Measurements from ENCODE around the gene GALNT18. TPM values are rescaled to one million over a fixed set of nuclear protein-coding genes. Genes with fewer than 3 reads are reported as not detected.

Gene GALNT18
- total and polyA plus RNA-seq, 2 donors (not counting 3 experiments of a cell fraction or from before 2014, with no cell fraction given): 0.17 to 0.18 TPM

DNA sequence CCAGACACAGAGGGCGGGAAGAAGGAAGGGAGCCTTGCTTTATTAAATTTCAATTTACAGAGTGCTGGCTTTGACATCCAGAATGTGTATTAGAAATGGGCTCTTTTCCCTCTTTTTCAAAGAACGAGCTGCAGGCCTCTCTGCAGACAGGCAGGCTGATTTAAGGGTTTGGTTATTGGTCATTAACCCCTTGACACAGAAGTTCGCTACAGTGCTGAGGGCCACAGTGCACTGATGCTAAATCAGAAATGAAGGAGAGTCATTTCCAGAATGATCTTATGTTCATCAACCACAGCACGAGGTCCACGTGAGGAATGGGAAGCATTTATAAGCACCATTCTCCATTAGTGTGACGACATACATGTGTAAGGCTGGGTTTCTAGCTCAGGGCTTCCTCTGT lies 320.6 kb downstream of the GALNT18 start:
- BruUV-seq (replicated peaks): no TSS peak
- CTCF ChIA-PET: no interaction called here
- Histone ChIP-seq H3K9me1 (replicated peaks; ENCODE audit: control insufficient read depth, extremely low read depth, insufficient read depth, low read length) (no peaks in the 10 kb centered on the region), H3K27me3 (ENCODE audit: control insufficient read depth in 2 of 2, insufficient read depth in 2 of 2, low read length in 2 of 2) (no peaks in the 10 kb centered on the region), H4K20me1 (replicated peaks; ENCODE audit: control insufficient read depth, extremely low read depth, insufficient read depth, low read length) (no peaks in the 10 kb centered on the region), H3K9me3 (replicated peaks; ENCODE audit: control insufficient read depth, insufficient read depth, low read length) (no peaks in the 10 kb centered on the region), H3K27ac (ENCODE audit: insufficient read depth, low read depth, low read length) (no peak overlapping the region), H3K4me3 (replicated peaks in 1 of 3; ENCODE audit: insufficient read depth in 1 of 3, low read depth in 1 of 3, low read length in 3 of 3) (no peak overlapping the region), H3K36me3 (ENCODE audit: control insufficient read depth in 2 of 2, extremely low read depth in 1 of 2, insufficient read depth in 2 of 2, low read length in 2 of 2) (no peaks in the 10 kb centered on the region), H3K4me2 (ENCODE audit: insufficient read depth, low read length) (no peak overlapping the region), H3K79me2 (ENCODE audit: control insufficient read depth, insufficient read depth, low read length) (no peaks in the 10 kb centered on the region), H2AFZ (ENCODE audit: low read depth, low read length) (no peak overlapping the region), H3K9ac (replicated peaks; ENCODE audit: extremely low read depth, insufficient read depth, low read length) (no peak overlapping the region), H3K4me1 (ENCODE audit: control insufficient read depth, extremely low read depth, insufficient read depth, low read length) (no peaks in the 10 kb centered on the region)
- dilution Hi-C loops (cut with MboI; ENCODE audit: extremely low pct_ligation_motif_present, low sequenced_read_pairs): no loop called here
- no peak for TF ChIP-seq FOS (IDR thresholded peaks at IDR 0.05; ENCODE audit: borderline replicate concordance, insufficient read depth, low read length)
- TF ChIP-seq, protein P1, sequence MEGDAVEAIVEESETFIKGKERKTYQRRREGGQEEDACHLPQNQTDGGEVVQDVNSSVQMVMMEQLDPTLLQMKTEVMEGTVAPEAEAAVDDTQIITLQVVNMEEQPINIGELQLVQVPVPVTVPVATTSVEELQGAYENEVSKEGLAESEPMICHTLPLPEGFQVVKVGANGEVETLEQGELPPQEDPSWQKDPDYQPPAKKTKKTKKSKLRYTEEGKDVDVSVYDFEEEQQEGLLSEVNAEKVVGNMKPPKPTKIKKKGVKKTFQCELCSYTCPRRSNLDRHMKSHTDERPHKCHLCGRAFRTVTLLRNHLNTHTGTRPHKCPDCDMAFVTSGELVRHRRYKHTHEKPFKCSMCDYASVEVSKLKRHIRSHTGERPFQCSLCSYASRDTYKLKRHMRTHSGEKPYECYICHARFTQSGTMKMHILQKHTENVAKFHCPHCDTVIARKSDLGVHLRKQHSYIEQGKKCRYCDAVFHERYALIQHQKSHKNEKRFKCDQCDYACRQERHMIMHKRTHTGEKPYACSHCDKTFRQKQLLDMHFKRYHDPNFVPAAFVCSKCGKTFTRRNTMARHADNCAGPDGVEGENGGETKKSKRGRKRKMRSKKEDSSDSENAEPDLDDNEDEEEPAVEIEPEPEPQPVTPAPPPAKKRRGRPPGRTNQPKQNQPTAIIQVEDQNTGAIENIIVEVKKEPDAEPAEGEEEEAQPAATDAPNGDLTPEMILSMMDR (IDR thresholded peaks at IDR 0.05; ENCODE audit: extremely low read depth in 1 of 2, insufficient read depth in 1 of 2, low read depth in 1 of 2, low read length in 2 of 2): no peak
- TF ChIP-seq GATA2 (IDR thresholded peaks at IDR 0.05; ENCODE audit: insufficient read depth, insufficient read length, low read depth, low read length): no peak
- no peak for TF ChIP-seq POLR2A (IDR thresholded peaks at IDR 0.05; ENCODE audit: low read depth, low read length)
- intact Hi-C loops (cut with micrococcal nuclease): no loop called here
- POLR2A ChIA-PET: no interaction called here
- no peak for DNase-seq (ENCODE audit: low read depth, low spot score)
- FAIRE-seq: no peak

DNA sequence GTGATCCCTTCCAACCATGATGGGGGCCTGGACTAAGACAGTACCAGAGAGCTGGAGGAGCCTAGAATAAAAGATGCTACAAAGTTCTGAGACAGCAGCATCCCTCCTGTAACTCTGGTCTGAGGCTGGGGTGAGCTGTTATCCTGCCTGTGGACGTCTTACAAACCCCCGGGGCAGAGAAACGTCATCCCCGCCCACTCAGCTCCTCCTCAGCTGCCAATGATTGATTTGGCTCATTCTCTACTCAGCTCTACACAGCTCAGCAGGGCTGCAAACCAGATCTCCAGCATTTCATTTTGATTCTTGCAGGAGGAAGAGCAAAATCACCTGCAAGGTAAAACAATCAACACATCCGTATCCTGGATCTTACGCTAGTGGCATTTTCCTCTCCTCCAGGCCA lies 324.2 kb downstream of the GALNT18 start:
- Histone ChIP-seq H3K9me3 (replicated peaks; ENCODE audit: control insufficient read depth, insufficient read depth, low read length) (no peaks in the 10 kb centered on the region), H3K4me3 (replicated peaks in 1 of 3; ENCODE audit: insufficient read depth in 1 of 3, low read depth in 1 of 3, low read length in 3 of 3) (no peak overlapping the region), H3K27ac (ENCODE audit: insufficient read depth, low read depth, low read length) (no peak overlapping the region), H3K79me2 (ENCODE audit: control insufficient read depth, insufficient read depth, low read length) (no peaks in the 10 kb centered on the region), H4K20me1 (replicated peaks; ENCODE audit: control insufficient read depth, extremely low read depth, insufficient read depth, low read length) (no peaks in the 10 kb centered on the region), H3K4me2 (ENCODE audit: insufficient read depth, low read length) (no peak overlapping the region), H2AFZ (ENCODE audit: low read depth, low read length) (no peak overlapping the region), H3K36me3 (ENCODE audit: control insufficient read depth in 2 of 2, extremely low read depth in 1 of 2, insufficient read depth in 2 of 2, low read length in 2 of 2) (no peaks in the 10 kb centered on the region), H3K27me3 (ENCODE audit: control insufficient read depth in 2 of 2, insufficient read depth in 2 of 2, low read length in 2 of 2) (no peaks in the 10 kb centered on the region), H3K4me1 (ENCODE audit: control insufficient read depth, extremely low read depth, insufficient read depth, low read length) (no peaks in the 10 kb centered on the region), H3K9me1 (replicated peaks; ENCODE audit: control insufficient read depth, extremely low read depth, insufficient read depth, low read length) (no peaks in the 10 kb centered on the region), H3K9ac (replicated peaks; ENCODE audit: extremely low read depth, insufficient read depth, low read length) (no peak overlapping the region)
- no peak for DNase-seq (ENCODE audit: low read depth, low spot score)
- no TSS peak for BruUV-seq (replicated peaks)
- CTCF ChIA-PET: no interaction called here
- FAIRE-seq: no peak
- TF ChIP-seq FOS (IDR thresholded peaks at IDR 0.05; ENCODE audit: borderline replicate concordance, insufficient read depth, low read length): no peak
- TF ChIP-seq, protein P1 (IDR thresholded peaks at IDR 0.05; ENCODE audit: extremely low read depth in 1 of 2, insufficient read depth in 1 of 2, low read depth in 1 of 2, low read length in 2 of 2): no peak
- TF ChIP-seq POLR2AphosphoS5 (IDR thresholded peaks at IDR 0.05; ENCODE audit: insufficient read depth, low read depth, low read length): no peak
- TF ChIP-seq JUN (IDR thresholded peaks at IDR 0.05; ENCODE audit: borderline replicate concordance, insufficient read depth, insufficient read length, low read depth): no peak
- TF ChIP-seq EZH2 (IDR thresholded peaks at IDR 0.05; ENCODE audit: borderline replicate concordance, low read depth, low read length, severe bottlenecking): no peak
- no peak for TF ChIP-seq POLR2A (IDR thresholded peaks at IDR 0.05; ENCODE audit: low read depth, low read length)
- TF ChIP-seq MYC (IDR thresholded peaks at IDR 0.05; ENCODE audit: low read depth, low read length): no peak
- no peak for TF ChIP-seq GATA2 (IDR thresholded peaks at IDR 0.05; ENCODE audit: insufficient read depth, insufficient read length, low read depth, low read length)
- TF ChIP-seq, protein P2, sequence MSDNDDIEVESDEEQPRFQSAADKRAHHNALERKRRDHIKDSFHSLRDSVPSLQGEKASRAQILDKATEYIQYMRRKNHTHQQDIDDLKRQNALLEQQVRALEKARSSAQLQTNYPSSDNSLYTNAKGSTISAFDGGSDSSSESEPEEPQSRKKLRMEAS (IDR thresholded peaks at IDR 0.05; ENCODE audit: insufficient read depth, insufficient read length): no peak
- POLR2A ChIA-PET: no interaction called here
- intact Hi-C loops (cut with micrococcal nuclease): no loop called here
- dilution Hi-C loops (cut with MboI; ENCODE audit: extremely low pct_ligation_motif_present, low sequenced_read_pairs): no loop called here

Data from endothelial cell of umbilical vein (primary cell).